GM12875 (cell line): ENCODE results near the gene GPS1.

Experiments used
- H3K4me3 ChIP-seq: one replicate; pipeline ENCODE4 v1.5.1; 2011; ENCODE audit warnings: low read depth, low read length, control low read depth
- TF ChIP-seq, protein P1 (sequence below): IDR thresholded peaks from 2 replicates; pipeline ENCODE4 v1.5.1; 2011; ENCODE audit warnings: low read depth, mild to moderate bottlenecking, control low read depth, inconsistent platforms, low read length, moderate library complexity, borderline replicate concordance; ENCODE audit not compliant: insufficient read depth

GPS1 gene

GRCh38 chr17:82078433-82078832, 26.7 kb downstream of the GPS1 start:
- H3K4me3 ChIP-seq: no peak overlapping the region
- TF ChIP-seq, protein P1, sequence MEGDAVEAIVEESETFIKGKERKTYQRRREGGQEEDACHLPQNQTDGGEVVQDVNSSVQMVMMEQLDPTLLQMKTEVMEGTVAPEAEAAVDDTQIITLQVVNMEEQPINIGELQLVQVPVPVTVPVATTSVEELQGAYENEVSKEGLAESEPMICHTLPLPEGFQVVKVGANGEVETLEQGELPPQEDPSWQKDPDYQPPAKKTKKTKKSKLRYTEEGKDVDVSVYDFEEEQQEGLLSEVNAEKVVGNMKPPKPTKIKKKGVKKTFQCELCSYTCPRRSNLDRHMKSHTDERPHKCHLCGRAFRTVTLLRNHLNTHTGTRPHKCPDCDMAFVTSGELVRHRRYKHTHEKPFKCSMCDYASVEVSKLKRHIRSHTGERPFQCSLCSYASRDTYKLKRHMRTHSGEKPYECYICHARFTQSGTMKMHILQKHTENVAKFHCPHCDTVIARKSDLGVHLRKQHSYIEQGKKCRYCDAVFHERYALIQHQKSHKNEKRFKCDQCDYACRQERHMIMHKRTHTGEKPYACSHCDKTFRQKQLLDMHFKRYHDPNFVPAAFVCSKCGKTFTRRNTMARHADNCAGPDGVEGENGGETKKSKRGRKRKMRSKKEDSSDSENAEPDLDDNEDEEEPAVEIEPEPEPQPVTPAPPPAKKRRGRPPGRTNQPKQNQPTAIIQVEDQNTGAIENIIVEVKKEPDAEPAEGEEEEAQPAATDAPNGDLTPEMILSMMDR: no peak

DNA sequence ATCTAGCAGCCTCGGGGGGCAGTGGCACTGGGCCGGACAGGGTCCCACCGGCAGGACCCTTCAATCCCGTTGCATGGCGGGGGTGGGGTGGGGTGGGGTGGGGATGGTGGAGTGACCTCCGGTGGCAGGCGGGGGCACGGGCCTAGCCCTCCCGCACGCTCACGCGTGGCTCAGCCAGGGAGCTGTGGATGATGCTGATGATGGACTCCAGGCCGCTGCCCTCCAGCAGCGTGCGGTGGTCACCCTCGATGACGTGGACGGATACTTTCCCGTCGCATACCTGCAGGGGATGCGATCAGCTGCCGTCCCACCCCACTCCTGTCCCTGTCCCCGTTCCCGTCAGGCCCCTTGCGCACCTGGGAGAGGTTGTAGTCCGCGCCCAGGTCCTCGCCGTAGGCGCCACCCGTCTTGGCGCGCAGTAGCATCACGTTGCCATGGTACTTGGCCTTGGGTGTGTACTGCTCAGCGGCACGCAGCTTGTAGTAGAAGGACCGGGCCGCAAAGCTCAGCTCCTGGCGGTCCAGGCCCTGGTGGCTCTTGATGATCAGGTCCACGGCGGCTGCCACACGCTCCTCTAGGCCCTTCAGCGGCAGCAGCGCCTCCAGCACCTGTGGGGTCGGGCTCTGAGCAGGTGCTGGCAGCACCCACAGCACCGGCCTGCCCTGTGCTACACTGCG, 27.4 kb downstream of the GPS1 start:
- H3K4me3 ChIP-seq: no peak overlapping the region
- TF ChIP-seq, protein P1: no peak

DNA sequence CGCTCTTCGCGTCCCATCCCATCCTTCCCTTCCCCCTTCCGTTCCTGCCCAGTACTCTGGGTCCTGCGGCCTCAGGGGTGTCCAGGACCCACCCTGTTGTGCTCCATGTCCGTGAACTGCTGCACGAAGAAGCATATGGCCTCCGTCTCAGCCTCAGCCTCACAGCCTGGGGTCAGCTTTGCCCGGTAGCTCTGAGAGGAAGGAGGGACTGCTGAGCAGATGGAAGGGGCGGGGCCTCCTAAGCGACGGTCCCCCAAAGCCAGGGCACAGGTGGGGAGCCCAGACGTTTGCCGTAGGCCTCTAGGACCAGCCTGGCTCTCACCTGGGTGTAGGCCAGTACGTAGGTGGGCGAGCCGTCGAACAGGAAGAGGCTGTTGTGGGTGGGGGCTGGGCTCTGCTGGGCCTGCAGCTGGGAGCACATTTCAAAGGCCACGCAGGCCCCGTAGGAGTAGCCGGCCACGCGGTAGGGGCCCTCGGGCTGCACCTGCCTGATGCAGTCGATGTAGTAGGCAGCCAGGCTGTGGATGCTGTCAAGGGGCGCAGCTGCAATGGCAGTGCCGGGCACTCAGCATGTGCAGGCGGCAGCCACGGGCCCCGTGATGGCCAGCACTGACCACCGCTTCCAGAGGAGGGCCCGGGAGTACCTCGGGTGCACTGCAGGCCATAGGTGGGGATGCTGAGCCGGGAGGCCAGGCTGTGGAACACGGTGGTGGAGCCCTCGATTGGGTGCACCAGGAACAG, 28.5 kb downstream of the GPS1 start:
- TF ChIP-seq, protein P1: no peak
- H3K4me3 ChIP-seq: no peak overlapping the region

GRCh38 chr17:82080789-82081464, 29.2 kb downstream of the GPS1 start:
- TF ChIP-seq, protein P1: no peak
- no peak overlapping the region for H3K4me3 ChIP-seq

- no peak overlapping the region for H3K4me3 ChIP-seq
- TF ChIP-seq, protein P1: no peak
These were observed 29.8 kb downstream of the GPS1 start for GRCh38 chr17:82081546-82081945.

GRCh38 chr17:82081966-82082365, 30.3 kb downstream of the GPS1 start:
- H3K4me3 ChIP-seq: no peak overlapping the region
- TF ChIP-seq, protein P1: no peak
